AG09309 (cell line): ENCODE data around the gene DIRAS2.

ENCODE experiments used
- DNase-seq: peaks from one replicate; pipeline ENCODE4 v3.0.0-alpha.2; 2010; ENCODE audit warnings: low read depth
- H3K4me3 ChIP-seq: 2 replicates; pipeline ENCODE4 v1.5.1; 2011; ENCODE audit warnings: mild to moderate bottlenecking, low read depth, low read length, moderate library complexity; ENCODE audit not compliant: control insufficient read depth
- TF ChIP-seq, protein P1 (sequence below): IDR thresholded peaks from 2 replicates; pipeline ENCODE4 v1.5.1; 2011; ENCODE audit warnings: mild to moderate bottlenecking, low read depth, low read length, inconsistent platforms; ENCODE audit not compliant: insufficient read depth, control insufficient read depth; ENCODE audit errors: missing control alignments

Gene DIRAS2

DNA sequence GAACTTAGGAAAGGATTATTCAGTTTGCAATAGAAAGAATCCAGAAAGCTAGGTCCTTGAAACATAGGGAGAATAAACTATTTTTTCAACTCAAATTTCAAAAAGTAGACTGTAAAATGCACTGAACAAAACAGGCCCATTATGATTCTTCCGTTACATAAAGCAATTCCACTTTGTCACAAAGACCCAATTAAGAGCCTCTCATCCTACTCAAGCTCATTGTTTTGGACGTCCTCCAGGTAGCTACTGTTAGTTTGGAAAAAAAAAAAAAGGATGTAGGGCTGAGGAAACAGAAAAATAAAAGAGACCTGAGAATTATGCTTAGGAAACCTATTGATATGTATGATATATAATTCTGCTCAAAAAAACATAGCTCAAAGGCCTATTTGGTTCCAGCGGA, 74.0 kb downstream of the DIRAS2 start:
- no peak for DNase-seq
- no peak overlapping the region for H3K4me3 ChIP-seq
- TF ChIP-seq, protein P1, sequence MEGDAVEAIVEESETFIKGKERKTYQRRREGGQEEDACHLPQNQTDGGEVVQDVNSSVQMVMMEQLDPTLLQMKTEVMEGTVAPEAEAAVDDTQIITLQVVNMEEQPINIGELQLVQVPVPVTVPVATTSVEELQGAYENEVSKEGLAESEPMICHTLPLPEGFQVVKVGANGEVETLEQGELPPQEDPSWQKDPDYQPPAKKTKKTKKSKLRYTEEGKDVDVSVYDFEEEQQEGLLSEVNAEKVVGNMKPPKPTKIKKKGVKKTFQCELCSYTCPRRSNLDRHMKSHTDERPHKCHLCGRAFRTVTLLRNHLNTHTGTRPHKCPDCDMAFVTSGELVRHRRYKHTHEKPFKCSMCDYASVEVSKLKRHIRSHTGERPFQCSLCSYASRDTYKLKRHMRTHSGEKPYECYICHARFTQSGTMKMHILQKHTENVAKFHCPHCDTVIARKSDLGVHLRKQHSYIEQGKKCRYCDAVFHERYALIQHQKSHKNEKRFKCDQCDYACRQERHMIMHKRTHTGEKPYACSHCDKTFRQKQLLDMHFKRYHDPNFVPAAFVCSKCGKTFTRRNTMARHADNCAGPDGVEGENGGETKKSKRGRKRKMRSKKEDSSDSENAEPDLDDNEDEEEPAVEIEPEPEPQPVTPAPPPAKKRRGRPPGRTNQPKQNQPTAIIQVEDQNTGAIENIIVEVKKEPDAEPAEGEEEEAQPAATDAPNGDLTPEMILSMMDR = no peak

DNA sequence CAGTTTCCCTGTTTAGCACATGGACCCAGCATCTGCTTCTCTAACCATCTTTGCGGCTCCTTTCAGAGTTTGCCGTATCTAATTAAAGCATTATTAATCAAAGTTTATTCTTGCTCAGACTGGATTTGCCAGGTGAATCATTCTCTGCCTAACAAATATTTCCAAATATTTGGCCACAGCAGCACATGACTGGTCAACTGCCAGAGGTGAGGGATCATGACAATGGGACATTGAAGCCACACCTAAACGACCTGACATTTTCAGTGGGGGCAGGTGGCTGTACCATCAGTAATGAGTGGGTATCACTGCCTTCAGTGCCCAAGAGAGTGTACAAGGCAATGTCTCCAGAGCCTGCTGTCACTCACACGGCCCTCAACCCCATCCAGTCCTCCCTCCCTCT, 80.4 kb downstream of the DIRAS2 start:
- H3K4me3 ChIP-seq = no peak overlapping the region
- no peak for DNase-seq
- TF ChIP-seq, protein P1 = no peak
